ENCODE data around the gene TPSD1.

- no peak for TF ChIP-seq POLR2A (IDR thresholded peaks at IDR 0.05; ENCODE audit: low read depth, low read length)
- TF ChIP-seq CTCF (IDR thresholded peaks at IDR 0.05; ENCODE audit: extremely low read depth in 1 of 2, insufficient read depth in 1 of 2, low read depth in 1 of 2, low read length in 2 of 2): no peak
- no peak for TF ChIP-seq JUN (IDR thresholded peaks at IDR 0.05; ENCODE audit: borderline replicate concordance, insufficient read depth, insufficient read length, low read depth)
- TF ChIP-seq, protein P1, sequence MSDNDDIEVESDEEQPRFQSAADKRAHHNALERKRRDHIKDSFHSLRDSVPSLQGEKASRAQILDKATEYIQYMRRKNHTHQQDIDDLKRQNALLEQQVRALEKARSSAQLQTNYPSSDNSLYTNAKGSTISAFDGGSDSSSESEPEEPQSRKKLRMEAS (IDR thresholded peaks at IDR 0.05; ENCODE audit: insufficient read depth, insufficient read length): no peak
- TF ChIP-seq EZH2 (IDR thresholded peaks at IDR 0.05; ENCODE audit: borderline replicate concordance, low read depth, low read length, severe bottlenecking): no peak
- TF ChIP-seq POLR2AphosphoS5 (IDR thresholded peaks at IDR 0.05; ENCODE audit: insufficient read depth, low read depth, low read length): no peak
- no peak for TF ChIP-seq FOS (IDR thresholded peaks at IDR 0.05; ENCODE audit: borderline replicate concordance, insufficient read depth, low read length)
- TF ChIP-seq MYC (IDR thresholded peaks at IDR 0.05; ENCODE audit: low read depth, low read length): no peak
Observed at GRCh38 chr16:1283296-1283695, 27.4 kb downstream of the TPSD1 start.

Data from endothelial cell of umbilical vein (primary cell).